ENCODE results near the gene MEPE.

MEPE gene

DNA sequence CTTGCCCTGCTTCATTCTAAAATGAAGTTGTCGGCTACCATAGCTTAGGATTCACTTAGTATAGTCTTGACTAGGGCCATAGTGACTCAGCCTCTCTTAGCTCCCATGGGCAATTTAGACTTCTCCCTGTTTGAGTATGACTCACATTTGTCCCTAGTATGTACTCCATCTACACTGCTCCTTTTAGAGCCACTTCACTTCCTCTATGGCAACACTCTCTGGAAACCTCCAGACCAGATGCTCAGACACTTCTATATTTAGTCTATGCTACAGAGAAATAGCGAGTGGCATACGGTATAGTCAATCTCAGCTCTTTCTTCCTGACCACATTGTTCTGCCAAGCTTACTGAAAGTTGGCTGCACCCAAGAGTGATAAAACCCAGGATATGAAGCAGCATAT lies 11.2 kb downstream of the MEPE start:
- no peak for DNase-seq

DNA sequence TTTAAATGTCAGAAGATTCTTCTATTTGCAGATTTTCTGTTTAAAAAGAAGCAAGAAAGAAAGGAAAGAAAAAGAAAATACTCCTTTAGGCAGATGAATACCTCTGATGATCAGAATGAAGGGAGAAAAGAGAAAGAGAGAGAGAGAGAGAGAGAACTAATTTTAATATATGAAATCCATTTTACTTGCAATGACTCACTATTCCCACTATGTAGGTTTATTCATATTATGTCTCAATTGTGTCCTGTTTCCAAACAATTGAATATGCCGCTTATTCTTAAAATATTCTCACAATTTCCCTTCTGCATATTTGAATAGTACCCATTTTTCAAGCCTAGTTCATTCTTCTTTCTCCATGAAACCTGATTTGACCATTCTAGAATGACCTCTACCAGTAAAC lies 11.7 kb downstream of the MEPE start:
- no peak for DNase-seq

DNA sequence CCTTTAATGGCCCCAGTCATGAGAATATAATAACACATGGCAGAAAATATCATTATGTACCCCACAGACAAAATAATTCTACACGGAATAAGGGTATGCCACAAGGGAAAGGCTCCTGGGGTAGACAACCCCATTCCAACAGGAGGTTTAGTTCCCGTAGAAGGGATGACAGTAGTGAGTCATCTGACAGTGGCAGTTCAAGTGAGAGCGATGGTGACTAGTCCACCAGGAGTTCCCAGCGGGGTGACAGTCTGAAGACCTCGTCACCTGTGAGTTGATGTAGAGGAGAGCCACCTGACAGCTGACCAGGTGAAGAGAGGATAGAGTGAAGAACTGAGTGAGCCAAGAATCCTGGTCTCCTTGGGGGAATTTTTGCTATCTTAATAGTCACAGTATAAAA lies 13.5 kb downstream of the MEPE start:
- DNase-seq = no peak

DNA sequence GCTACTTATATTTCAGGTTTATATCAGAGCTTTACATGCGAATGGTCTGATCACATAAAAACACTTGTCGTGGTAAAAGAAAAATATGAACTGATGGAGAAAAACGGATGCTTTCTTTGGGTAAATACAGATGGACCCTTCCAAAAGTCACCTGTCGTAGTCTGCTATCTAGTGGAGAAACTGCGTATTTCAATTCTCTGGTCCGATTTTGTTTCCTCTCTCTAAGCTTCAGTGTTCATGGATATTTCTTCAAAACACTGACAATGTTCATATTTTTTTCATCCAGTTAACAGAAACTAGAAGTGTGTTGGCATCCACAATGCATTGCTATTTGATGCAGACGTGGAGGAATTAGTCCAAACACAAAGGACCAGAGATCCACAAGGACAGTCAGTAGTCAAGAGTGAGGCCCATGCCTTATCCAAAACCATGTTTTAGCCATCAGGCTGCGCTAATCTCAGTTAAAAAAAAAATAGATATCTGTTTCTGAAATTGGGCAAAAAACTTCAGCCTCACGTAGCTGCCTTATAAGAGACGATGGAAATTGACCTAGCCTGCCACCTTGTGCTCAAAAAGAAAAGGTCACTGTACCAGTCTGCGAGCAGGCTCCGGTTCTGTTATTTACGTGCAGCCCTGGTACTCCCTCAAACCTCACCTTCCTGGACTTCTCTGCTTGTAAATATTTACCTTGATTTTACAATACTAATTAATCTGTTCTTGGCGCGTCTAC lies 16.0 kb downstream of the MEPE start:
- peak; percentile 19 to 40 for DNase-seq

DNA sequence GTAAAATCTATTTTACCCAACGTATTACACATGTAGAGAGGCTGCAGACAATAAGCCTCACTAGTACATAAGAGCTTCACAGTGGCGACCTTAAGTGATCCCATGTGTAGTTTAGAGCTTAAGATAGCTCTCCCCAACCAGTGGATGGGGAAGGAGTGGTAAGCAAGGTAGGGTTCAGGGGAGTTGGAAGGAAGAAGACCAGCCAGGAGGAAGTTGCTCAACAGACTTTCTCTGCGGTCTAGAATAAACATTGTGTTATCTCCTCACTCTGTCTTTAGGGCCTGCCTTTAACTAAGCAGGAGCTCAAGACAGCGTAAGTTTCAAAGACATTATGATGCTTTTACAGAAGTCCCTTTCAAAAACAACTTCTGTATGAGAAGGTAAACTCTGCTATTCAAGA lies 16.8 kb downstream of the MEPE start:
- DNase-seq = no peak

DNA sequence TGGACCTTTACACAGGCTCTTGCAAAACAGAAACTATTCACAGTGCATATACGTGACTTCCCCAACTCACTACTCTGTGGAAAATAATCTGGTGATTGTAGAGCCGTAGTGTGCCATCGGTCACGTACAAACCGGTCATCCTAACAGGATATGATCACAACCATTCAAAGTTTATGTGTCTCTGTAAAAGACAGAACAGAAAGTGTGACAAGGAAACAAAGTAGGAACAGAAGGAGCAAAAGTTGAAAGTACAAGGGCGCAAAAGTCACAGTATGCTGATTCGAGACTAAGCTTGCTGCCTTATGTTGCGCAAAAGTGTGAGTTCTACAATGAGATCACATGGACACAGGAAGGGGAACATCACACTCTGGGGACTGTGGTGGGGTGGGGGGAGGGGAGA lies 18.6 kb downstream of the MEPE start:
- no peak for DNase-seq

DNA sequence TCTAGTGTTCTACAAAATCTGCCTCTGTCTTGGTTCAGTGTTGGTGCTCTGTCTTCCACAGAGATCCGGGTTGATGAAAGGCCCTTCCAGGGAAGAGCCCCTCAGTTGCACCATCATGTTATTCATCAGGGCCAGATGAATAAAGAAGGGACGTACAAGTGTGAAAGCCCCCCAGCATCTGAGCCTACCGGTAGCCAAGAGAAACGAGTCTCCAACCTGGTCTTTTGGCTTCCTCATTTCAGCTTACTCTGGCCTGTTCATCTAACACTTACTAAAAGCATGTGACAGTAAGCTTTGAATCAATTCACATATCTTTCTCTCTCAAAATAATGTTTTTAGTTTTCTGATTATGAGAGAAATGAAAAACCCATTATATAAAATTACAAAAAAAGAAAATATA lies 19.2 kb downstream of the MEPE start:
- DNase-seq = no peak

DNA sequence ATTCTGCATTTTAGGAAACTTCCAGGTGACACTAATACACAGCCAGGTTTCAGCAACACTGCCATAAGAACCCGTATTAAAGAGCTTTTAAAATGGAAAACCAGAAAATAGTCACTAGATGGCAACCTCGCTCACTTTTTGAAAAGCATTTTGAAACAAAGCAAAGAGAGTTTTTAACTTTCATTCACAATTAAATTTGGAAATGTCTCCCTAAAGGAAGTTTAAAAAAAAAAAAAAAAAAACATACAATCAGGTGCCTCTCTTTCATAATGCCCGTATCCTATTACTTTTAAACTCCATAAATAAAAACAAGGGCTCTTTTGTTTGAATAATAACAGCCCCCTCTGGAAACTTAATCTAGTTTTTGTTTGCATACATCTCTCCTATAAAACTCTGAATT lies 20.3 kb downstream of the MEPE start:
- peak; percentile 24 to 32 for DNase-seq

DNA sequence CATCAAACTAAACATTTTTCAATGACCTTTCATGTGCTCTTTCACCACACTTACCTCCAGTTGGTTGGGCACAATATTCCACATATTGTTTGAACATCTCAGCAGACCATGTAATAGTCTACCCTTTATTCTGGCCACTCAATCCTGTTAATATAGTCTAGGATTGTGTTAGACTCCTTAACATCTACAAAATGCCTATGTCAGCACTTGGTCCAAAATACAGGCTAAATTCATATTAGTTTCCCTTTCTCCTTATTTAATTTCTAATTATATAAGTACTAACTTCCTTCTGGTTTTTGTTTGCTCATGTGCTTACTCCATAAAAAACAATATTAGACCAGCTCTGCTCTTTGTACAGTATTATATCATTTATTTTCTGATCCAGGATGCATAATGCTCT lies 21.1 kb downstream of the MEPE start:
- DNase-seq = no peak

DNA sequence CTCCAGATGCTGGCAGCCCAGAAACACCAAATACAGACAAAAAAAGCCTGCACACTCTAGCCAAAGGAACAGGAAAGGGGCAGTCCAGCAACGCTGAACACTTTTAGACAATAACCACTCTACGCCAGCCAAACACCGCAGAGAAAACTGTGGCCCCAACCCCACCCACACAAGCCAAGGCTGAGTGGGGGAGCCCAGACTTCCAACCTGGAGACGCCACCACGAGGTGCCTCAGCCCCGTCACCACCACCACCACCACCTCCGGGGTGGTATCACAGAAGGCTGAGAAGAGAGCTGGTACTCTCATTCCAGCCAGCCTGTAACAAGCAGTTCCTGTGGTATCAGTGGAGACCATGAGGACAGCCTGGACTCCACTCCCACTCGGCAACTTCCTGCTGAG lies 22.8 kb downstream of the MEPE start:
- DNase-seq = no peak

DNA sequence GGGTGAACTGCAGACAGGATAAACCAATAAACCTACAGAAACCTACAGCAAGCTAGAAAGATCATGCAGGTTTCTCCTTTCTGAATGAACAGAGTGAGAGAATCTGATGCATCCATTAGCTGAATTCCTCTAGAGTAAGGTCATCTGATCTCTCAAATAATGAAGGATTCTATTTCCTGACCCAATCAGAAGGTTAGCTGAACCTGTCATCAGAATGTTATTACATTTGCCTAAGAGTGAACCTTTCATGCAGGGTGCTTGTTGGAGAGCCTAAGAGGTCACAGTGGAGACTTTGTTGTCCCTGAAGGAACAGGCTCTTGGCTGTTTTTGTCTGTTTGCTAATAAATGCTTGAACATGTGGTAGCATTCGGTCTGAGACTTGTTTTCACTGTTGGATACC lies 24.0 kb downstream of the MEPE start:
- DNase-seq = no peak

DNA sequence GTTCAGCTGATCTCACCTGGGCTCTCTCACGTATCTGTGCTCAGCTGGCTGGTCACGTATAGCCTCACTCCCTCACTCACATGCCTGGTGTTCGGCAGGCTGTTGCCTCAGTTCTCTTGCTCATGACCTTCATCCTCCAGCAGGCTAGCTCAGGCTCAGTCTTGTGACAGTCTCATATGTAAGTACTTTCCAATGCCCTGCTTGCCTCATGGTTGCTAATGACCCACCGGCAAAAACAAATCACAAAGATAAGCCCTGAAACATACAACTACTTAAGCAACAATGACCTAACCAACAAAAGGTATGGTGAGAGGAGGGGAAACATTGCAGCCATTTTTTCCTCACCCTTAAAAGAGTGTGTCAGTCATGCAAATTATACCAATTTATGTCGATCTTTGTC lies 25.0 kb downstream of the MEPE start:
- DNase-seq = no peak

DNA sequence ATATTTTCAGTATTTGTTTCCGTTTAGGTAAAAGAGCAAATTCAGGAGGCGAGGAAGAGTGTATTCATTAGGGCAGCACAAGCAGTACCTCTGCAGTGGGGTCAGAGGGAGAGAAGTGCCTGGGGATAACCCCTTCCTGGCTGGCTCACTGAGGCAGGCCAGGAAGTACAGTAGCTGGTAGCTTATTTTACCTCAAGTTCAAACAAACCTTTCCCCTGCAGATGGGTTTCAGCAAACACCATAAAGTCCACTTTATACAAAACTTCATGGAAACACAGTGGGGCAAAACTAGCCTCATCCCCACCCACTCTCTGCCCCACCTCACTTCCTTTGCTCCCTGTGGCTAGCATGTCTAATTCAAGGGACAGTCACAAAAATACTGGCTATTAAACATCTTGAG lies 29.5 kb downstream of the MEPE start:
- DNase-seq = no peak

DNA sequence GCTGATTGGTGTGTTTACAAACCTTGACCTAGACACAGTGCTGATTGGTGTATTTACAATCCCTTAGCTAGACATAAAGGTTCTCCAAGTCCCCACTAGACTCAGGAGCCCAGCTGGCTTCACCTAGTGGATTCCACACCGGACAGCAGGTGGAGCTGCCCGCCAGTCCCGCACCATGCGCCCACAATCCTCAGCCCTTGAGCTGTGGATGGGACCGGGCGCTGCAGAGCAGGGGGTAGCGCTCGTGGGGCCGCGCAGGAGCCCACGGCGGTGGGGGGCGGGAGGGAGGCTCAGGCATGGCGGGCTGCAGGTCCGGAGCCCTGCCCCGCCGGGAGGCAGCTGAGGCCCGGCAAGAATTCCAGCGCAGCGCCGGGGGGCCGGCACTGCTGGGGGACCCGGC lies 30.7 kb downstream of the MEPE start:
- no peak for DNase-seq

DNA sequence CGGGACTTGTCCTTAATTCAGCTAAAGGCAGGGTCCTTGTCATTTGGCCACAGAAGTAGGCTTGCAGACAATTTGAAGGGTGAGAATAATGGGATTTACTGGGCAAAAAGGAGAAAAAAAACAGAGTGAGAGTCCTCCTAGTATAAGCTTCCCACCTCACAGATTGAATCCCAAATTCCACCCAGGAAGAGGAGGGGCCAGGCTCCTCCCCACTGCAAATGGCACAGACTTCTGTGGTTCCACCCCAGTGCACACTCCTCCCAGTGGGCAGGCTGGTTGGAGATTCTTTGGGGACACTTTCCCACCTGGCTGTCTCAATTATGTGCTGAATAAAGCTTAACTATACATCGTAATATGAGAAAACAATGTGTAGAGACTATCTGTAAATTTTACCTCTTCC lies 31.6 kb downstream of the MEPE start:
- DNase-seq = no peak

DNA sequence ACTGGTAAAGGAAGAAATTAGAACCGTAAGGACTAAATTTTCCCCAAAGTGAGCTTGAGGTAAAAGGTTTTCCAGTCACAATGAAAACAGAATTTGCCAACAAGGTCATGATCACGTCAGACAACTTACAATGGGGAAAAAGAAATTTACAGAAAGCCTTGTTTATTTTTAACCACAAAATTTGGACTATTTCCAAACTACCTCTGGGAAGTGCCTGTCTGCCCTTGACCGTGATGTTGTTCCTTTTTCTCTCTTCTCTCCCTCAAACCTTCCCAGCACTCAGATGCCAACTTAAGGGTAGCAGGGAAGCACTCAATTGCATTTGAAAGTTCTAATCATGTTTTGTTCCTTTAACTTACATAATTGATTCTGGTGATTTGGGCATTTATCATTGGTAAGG lies 32.5 kb downstream of the MEPE start:
- DNase-seq = no peak

DNA sequence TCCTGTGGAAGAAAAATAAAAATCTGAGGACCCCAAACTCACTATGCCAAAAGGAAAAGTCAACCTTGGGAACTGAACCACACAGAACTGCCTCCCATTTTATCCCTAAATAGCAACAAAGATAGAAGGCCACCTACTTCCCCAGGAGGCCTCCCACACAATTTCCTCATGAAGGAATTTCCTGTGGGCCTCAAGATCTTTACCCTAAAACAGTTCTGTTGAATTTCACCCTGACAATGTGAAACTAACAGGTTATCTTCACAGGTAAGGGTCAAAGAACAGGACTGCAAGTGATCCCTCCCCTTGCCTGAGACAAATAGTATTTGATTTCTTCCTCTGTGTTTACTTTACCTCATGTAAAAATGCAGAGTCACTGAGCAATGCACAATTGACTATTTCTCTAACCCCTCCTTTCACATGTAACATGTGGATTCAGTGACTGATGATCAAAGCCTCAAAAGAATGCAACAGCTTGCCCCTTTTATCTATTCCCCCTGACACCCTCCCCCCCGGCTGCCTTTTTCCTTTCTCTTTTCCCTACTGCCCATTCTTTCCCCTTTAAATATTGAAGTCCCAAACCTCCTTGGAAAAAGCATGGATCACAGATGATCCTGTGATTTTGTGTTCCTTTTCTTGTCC lies 33.3 kb downstream of the MEPE start:
- no peak for DNase-seq

DNA sequence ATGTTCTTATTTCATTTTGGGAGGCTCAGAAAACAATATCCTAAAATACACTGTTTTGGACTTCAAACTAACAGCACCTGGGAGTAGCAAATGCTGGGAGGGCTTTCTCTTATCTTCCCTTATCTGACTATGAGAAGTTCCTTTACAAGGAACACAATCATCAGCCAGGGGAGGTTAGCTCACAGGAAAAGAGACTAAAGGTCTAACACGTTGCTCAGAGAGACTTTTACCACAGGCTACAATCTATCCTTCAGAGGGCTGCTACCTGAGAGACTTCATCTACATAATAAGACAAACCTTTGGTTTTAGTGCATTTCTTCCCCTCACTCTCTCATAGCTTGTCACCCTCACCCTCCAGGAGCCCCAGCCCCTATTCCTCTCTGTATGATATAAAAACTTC lies 35.8 kb downstream of the MEPE start:
- no peak for DNase-seq

DNA sequence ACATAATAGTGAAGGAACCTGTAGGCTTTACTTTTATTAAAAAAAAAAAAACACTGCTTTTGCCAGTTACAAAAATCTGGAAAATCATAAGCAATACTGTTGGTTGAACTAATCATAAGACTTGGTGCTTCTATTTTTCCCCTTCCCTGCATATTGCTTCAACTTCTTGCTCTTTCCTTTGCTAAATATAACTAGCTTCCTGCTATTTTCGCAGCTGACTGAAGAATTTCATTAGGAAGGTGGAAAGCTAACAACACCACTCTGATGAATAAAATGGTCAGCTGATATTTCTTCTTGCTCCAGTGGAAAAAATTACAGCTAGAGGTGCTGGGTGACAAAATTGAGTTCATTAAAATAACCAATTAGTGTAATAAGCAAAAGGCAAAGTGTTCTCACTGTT lies 39.3 kb downstream of the MEPE start:
- DNase-seq = no peak

DNA sequence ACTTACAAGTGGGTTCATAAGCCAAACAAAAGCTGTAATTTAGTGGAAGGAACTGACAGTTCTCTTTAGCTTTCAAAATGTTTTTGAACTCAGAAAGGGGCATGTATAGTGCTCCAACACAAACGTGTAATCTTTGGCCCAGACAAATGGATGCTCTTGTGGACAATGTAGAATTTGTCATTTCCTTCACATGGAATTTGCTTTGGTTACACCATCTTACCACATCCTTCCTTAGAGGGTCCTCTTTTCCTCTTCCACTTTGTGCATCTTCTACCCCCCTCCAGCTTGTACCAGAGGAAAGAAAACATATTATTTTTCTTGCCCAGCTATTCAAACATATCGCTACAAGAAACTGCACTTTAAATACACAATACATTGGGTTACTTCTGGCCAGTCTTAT lies 42.4 kb downstream of the MEPE start:
- no peak for DNase-seq

DNA sequence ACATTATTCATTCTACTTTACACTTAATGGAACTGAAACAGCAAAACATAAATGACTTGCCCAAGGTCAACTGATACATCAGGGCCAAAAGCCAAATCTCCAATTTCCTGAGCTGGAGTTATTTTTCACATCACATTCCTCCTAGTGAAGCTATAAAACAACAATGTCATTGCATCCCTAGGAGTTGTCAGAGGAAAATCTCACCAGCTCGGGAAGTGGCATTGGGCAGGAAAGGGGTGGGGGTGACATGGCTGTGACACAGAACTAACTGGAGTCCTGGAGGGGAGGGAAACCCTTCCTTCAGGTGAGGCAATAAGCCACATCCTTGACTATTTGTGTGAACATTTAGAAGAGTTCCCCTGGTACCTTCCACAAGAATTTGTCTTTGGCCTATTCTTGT lies 47.3 kb downstream of the MEPE start:
- no peak for DNase-seq

DNA sequence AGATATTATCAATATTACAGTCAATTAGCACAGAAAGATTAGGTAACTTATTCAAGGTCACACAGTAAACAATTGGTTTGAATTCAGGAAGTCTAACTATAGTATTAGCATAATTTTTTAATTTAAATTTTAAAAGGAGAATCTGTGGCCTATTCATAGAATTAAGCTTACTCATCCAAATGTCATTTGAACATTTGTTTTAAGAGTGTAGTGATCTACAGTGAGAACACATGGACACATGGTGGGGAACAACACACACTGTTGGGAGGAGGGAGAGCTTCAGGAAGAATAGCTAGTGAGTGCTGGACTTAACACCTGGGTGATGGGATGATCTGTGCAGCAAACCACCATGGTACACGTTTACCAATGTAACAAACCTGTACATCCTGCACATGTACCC lies 48.3 kb downstream of the MEPE start:
- no peak for DNase-seq

DNA sequence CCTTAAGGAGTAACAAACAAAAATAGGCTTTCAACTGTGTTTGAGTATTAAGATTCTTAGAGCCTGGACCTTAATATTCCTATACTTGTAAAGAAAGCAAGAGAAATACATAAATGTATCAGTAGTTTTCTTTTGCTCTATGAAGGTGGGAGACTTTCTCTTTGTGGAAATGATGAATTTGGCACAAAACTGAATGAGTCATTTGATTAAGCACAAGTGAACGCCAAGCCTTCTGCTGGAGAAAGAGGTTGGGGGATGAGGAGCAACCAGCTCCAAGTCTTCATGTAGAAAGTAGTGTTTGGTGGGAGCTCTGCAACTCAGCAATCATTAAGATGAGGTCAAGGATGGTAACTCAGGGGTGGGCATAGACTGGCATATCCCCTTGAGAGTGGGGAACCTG lies 49.6 kb downstream of the MEPE start:
- no peak for DNase-seq

DNA sequence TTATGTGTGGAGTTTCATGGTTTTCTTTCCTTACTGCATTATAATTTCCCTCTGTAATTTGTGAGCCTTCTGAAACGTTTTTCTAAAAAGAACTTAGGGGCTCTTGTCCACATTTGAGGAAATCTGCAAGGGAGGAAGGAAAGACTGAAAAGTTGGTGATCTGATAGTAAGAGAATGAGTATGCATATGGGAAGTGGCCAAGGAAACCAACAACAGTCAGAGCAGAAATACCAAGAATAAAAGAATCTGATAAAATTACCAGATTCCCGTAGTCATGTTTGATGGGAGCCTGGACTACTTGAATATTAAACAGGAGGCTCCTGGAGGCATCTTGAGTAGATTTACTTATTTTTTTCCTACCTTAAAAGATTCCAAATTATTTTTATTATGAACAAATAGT lies 50.1 kb downstream of the MEPE start:
- no peak for DNase-seq

DNA sequence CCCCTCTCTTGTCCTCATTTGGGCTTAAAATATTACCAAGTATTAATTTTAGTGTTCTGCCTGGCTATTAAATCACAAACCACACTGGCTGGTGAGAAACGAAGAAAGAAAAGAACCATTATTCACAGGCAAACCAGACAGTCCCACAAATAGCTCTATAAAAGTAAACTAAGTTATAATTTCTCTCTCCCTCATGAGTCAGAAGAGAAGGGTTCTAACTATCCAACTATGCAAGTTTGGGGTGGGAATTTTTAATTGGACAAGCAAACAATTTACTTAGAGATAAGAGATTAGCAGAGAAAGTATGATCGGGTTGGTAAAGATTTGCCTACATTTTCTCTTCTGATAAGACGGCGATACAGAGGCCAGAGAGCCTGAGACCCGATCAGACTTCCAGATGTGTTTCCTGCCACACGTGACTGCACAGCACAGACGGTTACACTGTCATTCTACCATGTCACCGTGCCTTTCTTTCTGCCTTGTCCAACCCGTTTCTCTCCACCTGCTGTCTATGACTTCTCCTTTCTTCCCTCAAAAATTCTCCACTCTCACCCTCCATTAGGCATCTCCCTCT lies 52.3 kb downstream of the MEPE start:
- DNase-seq = no peak
